ENCODE data around the gene KRT17. TPM values are rescaled to one million over a fixed set of nuclear protein-coding genes. Genes with fewer than 3 reads are reported as not detected.
"Not testable (repeated sequence)": the region's sequence is repeated elsewhere in the genome, so short reads cannot be mapped to it uniquely, and the experiment has no call there.

The KRT17 gene
- total RNA-seq, 2 donors from 2014 or later, result 0.70 TPM; not detected in 1

DNA sequence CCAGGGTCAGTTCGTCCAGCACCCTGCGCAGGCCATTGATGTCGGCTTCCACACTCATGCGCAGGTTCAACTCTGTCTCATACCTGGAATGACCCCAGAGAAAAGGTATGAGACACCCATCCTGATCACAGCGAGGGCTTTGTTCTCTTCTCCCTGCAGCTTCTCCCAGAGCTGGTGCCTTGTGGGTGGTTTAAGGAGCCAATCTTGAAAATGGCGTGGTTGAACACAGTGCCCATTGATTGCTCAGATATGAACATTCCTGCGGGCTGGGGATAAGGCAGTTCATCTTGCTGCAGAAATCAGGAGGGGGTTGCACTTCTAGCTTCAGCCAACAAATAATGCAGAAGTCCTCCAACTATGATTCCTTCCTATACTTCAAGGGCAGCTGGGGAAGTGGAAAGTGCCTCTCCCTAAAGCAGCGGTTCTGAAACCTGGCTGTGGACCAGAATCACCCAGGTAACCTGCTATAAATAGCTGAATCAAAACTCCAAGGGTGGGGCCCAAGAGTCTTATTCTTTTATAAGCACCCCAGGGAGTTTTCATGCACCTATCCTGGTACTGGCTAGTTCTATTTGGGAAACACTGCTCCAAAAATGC, 39.9 kb downstream of the KRT17 start:
- DNase-seq; intact Hi-C loops (cut with DNase I, micrococcal nuclease); ATAC-seq: not testable (repeated sequence)

DNA sequence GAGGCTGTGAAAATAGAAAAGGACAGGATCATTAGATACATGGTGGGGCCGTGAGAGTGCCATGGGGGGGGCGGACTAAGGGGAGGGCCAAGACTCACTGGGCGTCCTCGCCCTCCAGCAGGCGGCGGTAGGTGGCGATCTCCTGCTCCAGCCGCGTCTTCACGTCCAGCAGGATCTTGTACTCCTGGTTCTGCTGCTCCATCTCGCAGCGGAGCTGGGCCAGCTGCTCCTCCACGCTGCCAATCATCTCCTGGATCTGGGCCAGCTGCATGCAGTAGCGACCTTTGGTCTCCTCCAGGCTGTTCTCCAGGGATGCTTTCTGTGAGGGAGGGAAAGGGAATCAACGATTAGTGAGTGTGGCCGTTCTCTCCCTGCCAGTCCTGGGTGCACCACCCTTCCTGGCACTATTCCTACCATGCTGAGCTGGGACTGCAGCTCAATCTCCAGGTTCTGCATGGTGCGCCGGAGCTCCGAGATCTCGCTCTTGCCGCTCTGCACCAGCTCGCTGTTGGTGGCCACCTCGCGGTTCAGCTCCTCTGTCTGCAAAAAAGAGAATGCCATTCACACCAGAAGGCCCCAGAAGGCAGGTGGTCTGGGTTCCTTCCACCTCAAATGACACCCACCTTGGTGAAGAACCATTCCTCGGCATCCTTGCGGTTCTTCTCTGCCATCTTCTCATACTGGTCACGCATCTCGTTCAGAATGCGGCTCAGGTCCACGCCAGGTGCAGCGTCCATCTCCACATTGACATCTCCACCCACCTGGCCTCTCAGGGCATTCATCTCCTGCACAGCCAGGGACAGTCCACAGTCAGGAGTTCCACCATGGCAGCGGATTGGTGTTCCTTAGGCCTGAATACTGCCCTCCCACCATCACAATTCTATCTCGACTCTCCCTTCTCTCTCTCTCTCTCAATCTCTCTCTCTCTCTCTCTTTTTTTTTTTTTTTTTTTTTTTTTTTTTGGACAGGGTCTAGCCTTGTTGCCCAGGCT, 40.9 kb downstream of the KRT17 start:
- DNase-seq (peak; percentile 76 to 77), ATAC-seq (peak; percentile 68)
- intact Hi-C loops (cut with DNase I, micrococcal nuclease), result no loop called here

DNA sequence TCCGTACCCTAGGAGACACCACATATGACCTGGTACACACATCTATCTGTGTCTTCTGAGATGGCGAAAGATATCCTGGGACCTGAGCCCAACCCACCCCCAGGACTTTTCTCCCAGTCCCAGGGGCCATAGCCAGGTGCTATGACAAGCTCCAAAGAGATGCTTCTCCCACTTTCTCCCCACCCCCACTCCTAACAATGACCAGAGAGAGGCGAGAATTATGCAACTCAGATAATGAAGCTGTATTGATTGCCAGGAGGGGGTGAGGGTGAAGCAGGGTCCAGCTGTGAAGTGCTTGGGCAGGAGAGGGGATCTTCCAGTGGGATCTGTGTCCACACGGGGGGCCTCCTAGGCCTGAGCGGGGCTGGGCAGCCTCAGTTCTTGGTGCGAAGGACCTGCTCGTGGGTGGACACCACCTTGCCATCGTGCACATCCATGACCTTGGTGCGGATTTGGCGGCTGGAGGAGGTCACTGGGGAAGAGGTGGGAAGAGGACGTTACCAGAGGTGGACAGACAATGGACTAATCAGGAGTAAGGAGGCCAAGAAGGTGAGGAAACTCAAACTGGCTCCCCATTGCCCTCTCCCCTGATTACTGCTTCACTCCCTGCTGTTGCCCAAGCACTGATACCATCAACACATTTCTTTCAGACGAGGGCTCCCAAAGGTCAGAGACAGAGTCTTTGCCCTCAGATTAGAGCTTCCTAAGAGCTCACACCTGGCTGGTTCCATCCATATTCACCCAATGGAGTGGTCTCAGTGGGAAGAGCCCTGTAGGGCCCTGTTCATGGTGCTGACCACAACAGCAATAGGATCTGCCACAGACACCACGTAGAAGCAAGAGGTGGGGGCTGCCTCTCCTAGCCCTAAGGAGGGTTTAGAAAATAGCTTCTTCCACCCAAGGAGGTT, 42.1 kb downstream of the KRT17 start:
- DNase-seq; intact Hi-C loops (cut with DNase I, micrococcal nuclease); ATAC-seq: not testable (repeated sequence)

DNA sequence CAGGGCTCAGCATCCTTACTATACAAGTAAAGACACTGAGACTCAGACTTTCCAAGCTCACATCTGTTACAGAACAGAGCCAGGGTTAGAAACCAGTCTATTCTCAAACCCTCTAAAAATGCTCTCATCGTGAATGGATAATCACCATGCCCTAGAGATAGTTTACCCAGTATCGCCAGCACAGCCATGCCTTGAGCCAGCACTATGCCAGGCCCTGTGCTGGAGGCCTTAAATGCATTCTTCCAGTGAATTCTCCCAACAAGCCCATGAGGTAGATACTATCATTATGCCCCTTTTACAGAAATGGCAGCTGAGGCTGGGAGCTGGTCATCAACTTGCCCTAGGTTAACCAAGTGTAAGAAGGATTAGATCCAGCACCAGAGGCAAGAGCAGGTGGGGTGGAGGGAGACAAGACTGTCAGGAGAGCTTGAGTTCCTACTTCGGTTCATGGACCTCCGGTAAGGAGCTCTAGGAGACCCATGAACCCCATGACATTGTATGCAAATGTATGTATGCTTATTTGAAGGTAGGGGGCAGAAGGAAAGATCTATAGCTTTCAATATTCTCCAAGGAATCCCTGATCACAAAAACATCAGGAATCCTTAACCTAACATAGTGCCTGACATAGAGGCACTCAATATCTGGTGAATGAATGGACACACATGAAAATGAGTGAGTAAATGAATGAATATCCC, 42.9 kb downstream of the KRT17 start:
- DNase-seq (no peak), ATAC-seq (no peak)
- intact Hi-C loops (cut with DNase I, micrococcal nuclease), result no loop called here

DNA sequence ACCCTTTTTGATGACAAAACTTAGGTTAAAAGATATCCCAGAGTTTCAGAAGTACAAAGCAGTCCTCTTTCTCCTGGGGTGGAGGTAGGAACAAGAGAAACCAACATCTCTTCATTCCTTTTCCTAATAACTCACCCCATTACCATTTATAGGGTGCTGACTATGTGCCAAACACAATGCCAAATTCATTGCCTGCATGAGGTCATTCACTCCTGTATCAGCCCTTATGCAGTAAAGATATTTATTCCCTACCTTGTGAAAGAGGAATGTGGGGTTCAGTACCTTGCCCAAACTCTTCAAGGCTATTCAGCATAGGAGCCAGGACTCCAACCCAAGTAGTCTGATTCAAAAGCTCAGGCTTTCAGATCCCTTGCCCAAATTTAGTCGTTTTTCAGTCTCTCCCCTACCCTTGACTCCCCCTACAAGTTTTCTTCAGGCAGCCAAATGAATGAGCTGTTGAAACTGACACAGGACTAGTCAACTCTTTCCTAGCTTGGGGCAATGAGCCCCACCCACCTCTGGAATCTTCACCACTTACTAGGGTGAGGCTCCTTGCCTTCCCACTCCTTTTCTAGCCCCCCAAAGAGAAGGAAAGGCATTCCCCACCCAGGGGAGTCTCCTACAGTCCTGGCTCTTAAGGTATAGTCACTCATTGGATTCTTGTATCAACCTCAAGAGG, 43.5 kb downstream of the KRT17 start:
- no peak for DNase-seq
- no peak for ATAC-seq
- intact Hi-C loops (cut with DNase I, micrococcal nuclease), result no loop called here

DNA sequence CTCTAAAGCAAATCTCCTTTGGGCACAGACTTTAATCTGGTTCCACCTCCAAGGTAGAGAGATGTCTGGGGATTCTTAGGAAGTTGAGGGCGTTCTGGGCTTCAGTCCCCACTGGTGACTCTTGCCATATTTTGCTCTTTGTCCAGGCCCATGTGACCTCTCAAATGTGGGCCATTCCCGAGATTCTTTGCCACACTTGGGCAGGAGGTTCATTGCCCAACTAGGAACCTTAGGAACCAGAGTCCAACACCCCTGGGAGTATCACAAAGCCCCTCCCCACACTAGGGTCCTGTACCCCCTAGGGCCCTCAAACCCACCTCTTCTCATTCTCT, 44.2 kb downstream of the KRT17 start:
- no peak for DNase-seq
- ATAC-seq, result no peak
- intact Hi-C loops (cut with DNase I, micrococcal nuclease), result no loop called here

DNA sequence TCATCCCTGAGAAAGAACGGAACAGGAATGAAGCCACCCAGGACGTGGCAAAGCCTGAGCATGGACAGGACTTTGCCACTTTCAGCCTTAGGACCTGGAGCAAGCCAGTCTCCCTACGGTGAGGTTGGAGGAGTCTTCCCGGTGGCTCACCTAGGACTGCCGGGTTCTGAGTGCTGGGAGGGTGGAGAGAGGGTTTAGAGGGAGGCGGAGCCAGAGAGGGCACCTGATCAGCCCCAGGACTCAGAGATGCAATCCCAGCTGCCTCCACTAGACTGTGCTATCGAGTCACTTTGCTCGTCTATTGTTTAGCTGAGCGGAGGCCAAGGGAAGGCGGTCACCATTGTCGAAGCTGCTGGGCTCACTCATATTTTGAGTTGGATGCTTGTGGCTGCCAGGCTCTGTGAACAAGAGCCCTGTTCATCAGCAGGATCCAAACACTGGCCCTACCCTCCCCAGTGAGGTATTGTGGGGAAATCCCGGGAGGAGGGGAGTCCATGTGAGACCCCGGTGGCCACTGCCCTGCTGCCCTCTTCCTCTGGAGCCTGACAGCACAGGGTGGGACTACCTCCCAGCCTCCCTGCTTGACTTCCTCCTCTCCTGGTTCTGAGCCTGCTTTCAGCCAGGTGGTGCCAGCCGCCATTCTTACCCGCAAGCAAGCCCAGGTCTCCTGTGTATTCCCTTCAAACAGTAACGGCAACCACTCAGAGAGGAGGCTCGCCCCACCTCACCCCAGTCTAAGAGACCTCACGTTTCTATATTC, 44.7 kb downstream of the KRT17 start:
- DNase-seq (peak; percentile 83 to 88), ATAC-seq (peak; percentile 93)
- intact Hi-C loops (cut with DNase I, micrococcal nuclease), result no loop called here

DNA sequence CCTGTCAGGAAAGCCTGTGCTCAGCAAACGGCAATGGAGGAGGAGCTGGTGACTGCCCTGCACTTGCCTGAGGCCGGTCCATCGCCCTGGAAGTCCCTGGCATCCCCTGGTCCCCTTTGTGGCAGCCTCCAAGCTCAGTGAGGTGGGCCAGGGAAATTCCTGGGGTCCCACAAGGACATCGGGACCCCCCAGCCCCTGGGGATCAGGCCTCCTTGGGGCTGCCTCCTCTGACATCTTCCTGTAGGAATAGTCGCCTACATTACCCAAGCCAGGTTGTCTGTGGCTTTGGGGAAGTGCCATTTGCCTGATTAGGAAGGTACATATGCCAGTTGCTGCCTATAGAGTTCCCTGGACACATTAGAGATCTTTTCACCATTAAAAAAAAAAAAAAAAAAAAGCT, 45.4 kb downstream of the KRT17 start:
- intact Hi-C loops (cut with DNase I, micrococcal nuclease), result no loop called here
- no peak for DNase-seq
- ATAC-seq, result no peak

DNA sequence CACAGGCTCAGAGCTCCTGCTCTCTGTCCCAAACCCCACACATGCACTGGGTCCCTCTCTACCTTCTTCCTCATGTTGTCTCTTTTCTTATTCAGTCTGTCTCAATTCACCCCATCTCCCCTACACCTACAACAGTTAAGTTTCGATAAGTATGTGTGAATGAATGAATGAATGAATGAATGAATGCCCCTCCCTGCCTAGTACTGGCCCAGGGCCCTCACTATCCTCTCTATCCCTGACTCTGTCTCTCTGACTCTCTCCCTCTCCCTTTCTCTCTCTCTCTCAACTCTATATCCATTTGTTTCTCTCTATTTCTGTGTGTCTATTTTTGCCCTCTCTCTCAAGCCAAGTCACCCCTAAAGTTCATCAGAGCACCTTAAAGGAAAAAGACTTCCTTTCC, 45.8 kb downstream of the KRT17 start:
- no peak for ATAC-seq
- DNase-seq, result no peak
- intact Hi-C loops (cut with DNase I, micrococcal nuclease), result no loop called here

DNA sequence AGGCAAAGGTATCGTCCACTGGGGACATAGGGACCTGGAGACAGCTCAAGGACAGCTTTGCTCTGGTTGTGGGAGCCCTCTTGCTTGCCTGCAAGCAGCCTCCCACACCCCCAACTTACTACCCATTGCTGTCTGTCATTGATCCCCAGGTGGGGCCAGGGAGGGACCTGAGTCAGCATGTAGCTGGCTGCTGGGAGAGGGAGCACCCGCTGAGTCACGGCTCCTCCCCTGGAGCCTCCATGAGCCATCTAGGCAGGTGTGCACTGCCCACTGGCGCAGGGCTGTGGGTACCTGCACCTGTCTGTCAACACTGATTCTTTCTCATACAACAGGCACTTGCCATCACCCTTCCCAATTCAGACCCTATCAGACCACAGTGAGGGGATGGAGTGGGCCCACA, 47.6 kb downstream of the KRT17 start:
- intact Hi-C loops (cut with DNase I, micrococcal nuclease), result not testable (repeated sequence)
- ATAC-seq (peak; percentile 71), DNase-seq (peak in 1 of 2 donors; percentile 21)

DNA sequence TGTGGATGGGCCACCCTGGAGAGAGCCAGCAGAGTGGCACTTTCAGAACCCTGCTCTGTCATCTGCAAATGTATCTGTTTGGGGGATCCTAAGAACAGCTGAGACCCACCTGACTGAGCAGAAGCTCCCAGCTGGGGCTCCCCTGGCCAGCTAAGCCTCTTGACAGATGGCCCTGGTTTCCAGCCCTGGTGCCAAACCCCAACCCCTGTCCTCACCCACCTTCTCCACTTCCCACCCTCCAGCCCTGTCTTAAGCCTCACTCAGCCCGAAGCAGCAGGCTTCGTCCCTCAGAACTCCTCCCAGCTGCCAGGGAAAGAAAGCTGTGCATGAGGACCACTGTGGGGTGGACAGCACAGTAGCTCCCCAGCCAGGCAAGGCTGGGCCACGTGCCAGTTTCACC, 49.0 kb downstream of the KRT17 start:
- no peak for ATAC-seq
- DNase-seq, result no peak
- intact Hi-C loops (cut with DNase I, micrococcal nuclease), result no loop called here

DNA sequence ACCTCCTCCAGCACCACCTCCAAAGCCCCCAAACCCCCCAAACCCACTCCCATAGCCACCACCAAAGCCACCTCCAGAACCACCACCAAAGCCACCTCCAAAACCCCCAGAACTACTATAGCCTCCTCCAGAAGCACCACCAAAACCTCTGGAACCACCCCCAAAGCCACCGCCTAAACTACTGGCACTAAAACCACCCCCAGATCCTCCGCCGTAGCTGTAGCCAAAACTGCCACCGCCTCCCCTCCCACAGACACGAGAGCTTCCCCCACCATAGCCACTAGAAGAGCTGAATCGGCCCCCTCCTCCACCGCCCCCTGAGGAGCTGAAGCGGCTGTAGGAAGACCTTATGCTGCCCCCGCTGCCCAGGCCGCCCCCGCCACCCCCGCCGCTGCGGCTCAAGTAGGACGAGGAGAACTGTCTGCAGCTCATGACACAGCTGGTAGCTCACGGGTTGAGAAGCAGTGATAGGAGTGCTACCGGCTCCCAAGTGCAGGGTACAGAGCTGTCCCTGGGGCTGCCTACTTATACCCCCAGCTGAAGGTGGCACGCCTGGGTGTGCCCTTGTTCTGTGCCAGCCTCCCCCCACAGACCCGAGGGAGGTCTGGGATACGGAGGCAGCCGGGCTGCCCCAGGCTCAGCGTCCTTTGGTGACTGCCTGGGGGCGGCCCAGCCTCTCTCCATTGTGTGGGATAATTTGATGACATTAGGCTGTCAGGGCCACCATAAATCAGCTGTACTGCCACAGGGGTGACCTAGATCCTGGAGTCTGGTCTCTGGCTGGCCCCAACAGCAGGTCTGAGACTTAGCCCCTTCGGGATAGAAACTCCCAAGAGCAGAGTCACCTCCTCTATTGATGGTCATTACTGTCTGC, 52.6 kb downstream of the KRT17 start, which contains the start of gene KRT9:
Gene KRT9 (minus strand): TSS at position 499 of the 874 bp plus-strand sequence. CDS start 67 bp downstream, at position 432.
- intact Hi-C loops (cut with DNase I, micrococcal nuclease), result no loop called here
- ATAC-seq, result no peak
- DNase-seq, result no peak

Other genes with a start within 250 kb of the KRT17 start
- gene KRT34, start 242.3 kb downstream of the KRT17 start, total RNA-seq, result under 1 TPM in 1 of 2 donors, not detected in 1; 0.20 TPM
- gene KRT31, start 227.0 kb downstream of the KRT17 start, total RNA-seq, result not detected
- gene KRT37, start 200.0 kb downstream of the KRT17 start, total RNA-seq, result not detected
- gene KRT38, start 183.6 kb downstream of the KRT17 start, total RNA-seq, result not detected
- gene KRT32, start 157.2 kb downstream of the KRT17 start, total RNA-seq, result not detected
- gene KRT35, start 143.4 kb downstream of the KRT17 start, total RNA-seq, result not detected
- under 1 TPM in 1 of 2 donors, not detected in 1; 0.27 TPM for gene KRT36, start 134.7 kb downstream of the KRT17 start, total RNA-seq
- gene KRT13, start 119.0 kb downstream of the KRT17 start, total RNA-seq, result under 1 TPM in 1 of 2 donors, not detected in 1; 0.82 TPM
- gene KRT15, start 105.7 kb downstream of the KRT17 start, total RNA-seq, result 10 to 100 TPM in 1 of 2 donors, 1 to 10 TPM in 1; 6.8 to 30.9 TPM
- gene KRT19, start 96.3 kb downstream of the KRT17 start, total RNA-seq, result 1,000 to 10,000 TPM; 1,911 to 3,076 TPM
- not detected for gene KRT9, start 52.5 kb downstream of the KRT17 start, total RNA-seq
- gene KRT14, start 37.7 kb downstream of the KRT17 start, total RNA-seq, result under 1 TPM; 0.25 to 0.40 TPM
- not detected for gene KRT16, start 11.8 kb downstream of the KRT17 start, total RNA-seq
- gene EIF1, start 64.3 kb upstream of the KRT17 start, total RNA-seq, result 100 to 1,000 TPM; 596 to 603 TPM
- gene GAST, start 87.8 kb upstream of the KRT17 start, total RNA-seq, result not detected
- under 1 TPM; 0.42 to 0.73 TPM for gene HAP1, start 110.1 kb upstream of the KRT17 start, total RNA-seq
- 100 to 1,000 TPM; 343 to 345 TPM for gene JUP, start 162.1 kb upstream of the KRT17 start, total RNA-seq
- gene P3H4, start 187.4 kb upstream of the KRT17 start, total RNA-seq, result 10 to 100 TPM; 10.7 to 15.3 TPM
- gene FKBP10, start 188.4 kb upstream of the KRT17 start, total RNA-seq, result 10 to 100 TPM in 1 of 2 donors, 1 to 10 TPM in 1; 4.2 to 10.8 TPM
- 10 to 100 TPM; 16.0 to 18.8 TPM for gene NT5C3B, start 211.7 kb upstream of the KRT17 start, total RNA-seq
- gene KLHL10, start 213.2 kb upstream of the KRT17 start, total RNA-seq, result not detected
- gene KLHL11, start 240.8 kb upstream of the KRT17 start, total RNA-seq, result 1 to 10 TPM; 6.5 to 8.9 TPM